Stimulated activated CD4-positive, alpha-beta T cell treated with anti-CD3 and anti-CD28 coated beads, TNF-alpha, amount 100 ng/mL, for 48 hours (primary cell): ENCODE results near the gene ATP10A.
A peak's percentile ranks its signal among the peaks of the same experiment; 100 is the strongest.

Experiments
- DNase-seq, 3 donors: peaks; one replicate each; pipeline ENCODE4 v3.0.0-alpha.2; 2020; ENCODE audit warnings: low read depth in 3 of 3

The ATP10A gene

DNA sequence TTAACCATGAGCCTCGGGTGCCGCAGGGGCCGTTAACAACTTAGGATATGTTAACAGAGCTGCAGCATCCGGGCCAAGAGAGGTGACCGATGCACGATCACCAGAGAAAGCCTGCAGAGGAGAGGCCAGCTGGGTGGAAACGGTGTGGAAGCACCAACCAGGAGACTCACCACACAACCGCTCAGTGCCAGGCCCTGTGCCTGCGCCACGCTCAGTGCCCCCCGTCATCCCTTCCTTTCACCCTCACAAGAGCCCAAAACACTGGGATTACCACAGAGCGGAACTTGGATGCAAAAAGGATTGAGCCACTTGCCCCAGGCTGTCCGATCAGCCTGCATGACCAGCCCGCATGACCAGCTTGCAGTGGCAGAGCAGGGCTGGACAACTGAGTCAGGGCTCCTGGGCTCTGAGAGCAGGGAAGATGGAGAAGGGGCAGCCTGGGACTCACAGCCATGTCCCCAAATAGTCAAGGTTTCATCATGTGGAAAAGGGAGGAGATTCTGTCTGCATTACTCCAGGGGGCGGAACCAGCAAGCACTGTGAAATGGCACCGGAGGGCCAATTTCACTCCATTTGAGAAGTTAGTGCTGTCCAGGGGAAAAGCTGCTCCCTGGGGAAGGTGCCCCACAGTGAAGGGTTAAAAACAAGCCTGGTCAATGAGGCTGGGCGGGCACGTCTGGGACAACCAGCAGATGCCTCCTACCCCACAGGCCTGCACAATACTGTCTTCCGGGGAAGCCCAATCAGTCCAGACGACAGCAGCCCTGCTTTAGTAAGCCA lies 156.8 kb downstream of the ATP10A start:
- no peak for DNase-seq

DNA sequence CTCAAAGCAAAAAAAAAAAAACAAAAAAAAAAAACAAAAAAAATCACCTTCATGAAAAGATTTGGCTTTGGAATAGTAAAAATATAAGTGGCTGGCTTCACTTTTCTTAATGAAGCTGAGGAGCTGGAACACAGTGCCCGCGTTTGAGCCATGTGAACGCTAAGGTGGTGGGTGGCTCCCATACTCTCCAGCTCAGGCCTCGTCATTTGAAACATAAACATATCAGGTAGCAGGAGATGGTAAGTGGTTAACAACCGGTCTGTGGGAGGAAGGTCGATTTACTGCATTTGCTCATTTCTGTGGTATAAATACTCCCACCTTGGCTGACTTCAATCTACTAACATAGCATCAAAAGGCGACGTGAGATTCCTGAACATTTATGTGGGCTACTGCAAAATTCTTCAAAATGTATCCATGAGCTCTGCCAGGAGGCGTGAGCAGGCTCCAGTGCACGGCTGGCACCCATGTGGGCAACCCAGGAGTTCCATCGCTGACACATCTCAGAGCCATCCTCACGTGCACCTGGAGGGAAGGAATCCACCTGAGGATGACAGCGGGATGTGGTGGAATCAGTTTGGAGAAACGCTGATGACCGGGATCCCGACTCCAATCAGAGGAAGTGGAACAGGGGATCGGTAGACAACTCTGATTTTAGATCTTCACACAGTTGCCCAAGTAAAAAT lies 157.6 kb downstream of the ATP10A start:
- DNase-seq = no peak

DNA sequence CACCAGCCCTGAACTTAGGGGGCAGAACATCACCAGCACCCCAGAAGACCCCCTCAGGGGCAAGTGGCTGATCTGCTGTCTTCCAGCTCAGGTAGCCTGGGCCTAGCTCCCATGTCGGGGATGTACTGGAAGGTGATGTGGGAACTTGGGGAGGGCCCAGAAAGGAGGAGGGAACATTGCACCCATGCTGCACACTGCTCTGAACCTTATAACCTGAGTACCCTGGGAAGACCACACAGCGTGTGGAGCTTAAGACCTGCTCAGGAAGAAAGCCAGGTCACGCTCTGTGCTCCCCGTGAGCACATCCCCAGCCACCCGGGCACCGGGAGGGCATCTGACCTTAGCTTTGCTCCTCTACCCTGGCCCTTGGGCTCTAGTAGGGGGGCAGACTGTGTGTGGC lies 159.4 kb downstream of the ATP10A start:
- DNase-seq = no peak

DNA sequence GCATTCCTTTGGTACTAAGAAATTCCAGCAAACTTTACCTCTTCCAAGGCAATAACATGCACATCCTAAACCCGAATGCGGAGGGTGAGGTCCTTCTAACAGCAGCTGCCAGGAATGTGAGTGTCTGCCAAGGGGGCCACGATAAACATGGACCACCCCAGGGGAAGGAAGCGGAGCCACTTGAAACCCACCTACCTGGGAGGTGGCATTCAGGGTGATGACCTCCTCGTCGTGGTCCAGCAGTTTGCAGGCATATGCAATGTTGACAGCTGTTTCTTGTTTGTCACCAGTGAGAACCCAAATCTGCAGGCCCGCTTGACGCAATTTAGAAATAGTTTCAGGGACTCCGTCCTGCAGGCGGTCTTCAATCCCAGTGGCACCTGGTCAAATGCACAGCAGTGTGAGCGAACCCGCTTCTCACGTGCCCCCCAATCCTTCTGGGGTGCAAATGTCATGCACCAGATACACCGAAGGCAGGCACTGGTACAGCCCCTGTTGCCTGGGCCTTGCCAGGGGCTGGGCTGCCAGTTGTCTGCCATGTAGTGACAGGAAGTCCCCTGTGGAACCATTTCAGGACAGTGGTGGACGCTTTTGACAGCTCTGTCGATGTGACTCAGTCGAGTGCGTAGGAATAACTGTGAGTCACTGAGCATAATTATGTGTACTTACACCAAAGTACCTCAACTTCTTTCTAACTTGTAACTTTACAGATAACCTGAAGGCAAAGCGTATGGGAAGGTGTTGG lies 161.2 kb downstream of the ATP10A start:
- DNase-seq = no peak

DNA sequence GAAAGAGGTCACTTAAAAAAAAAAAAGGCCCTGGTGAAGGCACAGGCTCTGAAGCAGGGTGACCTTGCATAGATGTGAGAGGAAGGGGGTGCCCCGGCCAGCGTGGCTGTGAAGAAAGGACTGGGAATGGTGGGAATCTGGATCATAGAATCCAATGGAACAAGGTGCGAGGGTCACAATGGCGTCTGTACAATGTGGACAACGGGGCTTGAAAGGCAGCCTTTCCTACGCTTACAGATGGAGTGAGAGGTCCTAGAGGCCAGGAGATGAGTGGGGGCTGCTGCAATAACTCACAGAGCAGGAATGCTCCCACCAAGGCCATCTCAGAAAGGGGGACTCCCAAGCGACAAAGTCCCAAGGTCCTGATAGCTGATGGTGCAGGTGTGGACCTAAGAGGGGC lies 162.2 kb downstream of the ATP10A start:
- DNase-seq = no peak

DNA sequence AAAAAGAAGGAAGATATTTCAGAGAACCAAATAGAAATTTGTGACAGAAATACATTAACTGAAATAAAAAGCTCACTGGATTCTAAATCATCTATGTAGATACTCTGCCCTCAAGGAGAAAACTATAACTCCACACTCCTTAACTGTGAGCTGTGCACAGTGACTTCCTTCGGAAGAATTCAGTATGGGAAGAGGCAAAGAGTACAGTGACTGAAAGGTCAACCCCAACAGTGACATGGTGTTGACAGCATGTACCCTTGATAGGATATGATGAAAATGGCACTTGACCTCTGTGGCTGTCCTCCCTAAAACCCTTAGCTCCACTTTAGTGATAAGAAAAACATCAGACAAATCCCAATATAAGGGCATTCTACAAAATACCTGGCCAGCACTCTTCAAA lies 165.5 kb downstream of the ATP10A start:
- no peak for DNase-seq

DNA sequence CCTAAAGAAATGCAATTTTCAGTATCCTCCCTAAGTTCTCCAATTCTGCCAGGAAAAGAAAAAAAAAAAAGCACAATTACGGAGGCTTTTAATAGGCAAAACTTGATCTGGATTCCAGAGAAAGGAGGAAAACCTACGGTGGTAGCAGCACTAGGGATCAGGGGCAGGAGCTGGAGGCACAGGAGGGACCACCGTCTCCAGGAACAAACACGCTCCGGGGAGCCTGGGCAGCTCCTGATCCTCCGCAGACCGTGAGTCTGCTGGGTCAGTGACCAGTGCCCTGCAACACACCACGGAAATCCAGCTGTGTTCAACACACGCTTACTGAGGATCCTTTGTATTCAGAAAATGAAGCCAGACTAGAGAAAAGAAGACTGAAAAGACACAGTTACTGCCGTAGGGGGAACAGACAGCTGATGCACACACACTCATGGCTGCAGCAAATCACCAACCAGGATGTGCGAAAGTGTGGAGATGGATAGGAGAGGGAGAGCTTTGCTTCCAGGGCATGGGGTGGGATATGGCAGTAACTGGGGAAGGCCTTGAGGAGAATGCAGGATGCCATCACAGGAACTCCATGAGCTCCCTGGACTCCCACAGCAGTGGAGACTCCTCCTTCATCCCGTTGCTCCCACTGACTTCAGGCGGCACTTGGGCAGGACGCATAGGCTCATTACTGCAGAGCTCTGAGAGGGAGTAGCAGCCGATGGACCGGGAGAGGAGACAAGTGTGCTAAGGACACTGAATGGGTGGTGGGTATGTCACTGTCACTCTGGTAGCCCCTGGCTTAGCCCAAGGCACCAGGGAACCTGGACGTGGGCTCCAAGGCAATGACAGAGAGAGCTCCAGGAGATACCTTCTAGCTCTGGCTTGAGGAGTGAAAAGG lies 167.0 kb downstream of the ATP10A start:
- no peak for DNase-seq

DNA sequence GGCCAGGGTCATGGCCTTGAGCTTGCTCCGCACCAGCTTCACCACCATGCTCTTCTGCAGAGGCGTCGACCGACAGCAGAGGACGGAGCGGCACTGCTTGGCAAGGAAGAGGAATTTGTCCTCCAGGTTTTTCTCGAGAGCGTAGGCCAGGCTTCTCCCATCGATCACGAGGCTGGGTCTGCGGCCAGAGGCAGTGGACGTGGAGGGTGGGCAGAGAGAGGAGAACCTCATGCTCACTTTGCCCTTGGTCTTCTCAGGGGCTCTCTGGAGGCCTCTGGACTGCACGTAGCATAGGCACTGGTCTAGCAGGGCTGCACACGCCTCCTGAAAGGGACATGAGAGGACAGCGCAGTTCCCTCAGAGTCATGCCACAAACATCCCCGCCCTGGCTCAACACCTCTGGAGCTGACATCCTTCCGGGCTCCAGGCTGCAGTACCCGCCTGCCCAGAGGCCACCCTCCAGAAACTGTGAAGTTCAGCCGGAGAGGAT lies 168.3 kb downstream of the ATP10A start:
- DNase-seq = no peak

DNA sequence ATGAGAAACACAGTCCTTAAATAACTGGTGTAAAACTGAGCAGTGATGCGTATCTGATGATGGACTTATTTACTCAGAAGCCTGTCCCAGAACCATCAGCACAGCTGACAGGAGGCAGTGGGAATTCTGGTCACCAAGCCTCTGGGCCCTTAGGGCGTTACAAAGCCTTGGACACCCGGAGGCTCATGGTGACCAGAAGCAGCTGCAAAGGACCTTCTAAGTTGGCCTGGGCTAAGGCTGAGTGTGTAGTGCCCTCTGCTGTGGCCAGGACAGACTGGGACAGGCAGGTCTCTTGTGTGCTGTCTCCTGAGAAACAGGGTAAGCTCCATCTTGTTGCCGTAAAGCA lies 168.9 kb downstream of the ATP10A start:
- DNase-seq = no peak

DNA sequence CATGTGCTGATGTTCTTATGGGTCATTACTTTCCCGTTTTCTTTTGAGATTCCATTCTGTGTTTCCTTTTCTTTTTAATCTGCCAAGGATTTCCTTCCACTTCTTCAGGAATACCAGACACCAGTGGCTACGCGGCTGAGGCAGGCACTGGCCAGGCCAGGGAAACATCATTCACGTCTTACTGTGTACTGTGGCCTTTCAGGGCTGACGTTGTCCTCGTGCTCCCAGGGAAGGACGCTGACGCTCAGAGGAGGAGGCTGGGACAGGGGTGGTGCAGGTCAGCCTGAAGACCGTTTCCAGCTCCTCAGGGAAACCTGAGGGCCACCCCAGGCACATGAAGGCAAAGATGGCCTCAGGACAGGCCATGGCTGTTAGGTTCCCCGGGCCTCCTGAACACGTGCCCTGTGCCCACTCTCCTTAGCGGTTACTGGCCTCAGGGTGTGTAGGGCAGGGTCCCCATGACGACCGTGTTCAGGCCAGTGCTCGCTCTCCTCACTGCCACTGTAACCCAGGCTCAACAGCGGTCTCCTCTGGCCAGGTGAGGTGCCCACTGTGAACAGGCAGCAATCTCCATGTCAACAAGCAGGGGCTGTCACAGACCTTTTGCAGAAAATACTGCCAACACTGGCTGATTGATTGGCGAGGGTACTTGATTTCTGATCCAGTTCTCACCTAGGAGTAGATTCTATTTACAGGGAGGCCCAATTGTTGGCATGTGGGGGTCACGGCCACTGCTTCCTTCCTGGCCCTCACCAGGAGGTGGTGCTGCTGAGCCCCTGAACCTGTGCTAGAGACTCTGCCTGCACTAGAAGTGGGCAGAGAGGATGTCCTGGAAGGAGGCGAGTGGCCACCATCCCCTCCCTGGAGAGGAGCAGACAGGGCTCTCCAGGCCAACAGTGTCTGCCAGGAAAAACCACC lies 169.5 kb downstream of the ATP10A start:
- peak in 2 of 3 donors; percentile 10 to 25 for DNase-seq

DNA sequence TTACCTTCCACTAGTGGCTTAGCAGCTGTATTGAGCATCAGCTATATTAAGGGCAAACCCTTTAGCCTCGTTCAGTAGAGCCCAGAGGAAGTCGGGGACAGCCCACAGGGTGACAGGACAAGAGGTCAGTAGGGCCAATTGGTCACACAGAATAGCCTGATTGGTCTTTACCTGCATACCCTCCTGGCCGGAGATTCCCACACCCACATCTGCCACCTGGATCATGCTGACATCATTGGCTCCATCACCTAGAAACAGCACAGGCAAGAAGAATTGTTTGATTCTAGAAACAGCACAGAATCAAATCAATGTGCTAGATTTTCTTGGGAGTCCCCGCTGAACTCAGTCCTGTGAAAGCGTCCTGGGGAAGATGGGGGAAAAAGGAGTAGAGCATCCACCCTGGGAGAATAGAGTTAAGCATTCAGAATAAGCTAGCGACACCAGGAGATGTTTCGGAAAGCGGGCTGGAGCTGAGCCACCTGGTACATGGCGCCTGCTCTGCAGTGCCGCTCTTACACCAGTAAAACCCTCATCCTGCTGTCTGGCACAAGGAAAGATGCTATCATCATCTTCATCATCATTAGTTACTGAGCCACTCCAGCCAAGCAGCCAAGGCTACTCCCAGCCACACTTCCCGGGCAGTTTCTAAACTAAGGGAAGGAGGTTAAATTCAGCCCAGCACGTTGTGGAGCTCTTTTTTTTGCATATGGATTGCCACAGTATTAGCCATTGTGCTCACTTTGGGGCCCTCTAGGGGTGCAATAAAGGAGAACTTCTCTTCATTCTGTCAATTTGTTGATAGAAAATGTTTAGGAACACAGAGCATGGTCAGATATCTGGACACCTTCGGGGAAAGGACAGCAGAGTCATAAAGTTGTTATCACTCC lies 171.3 kb downstream of the ATP10A start:
- DNase-seq = no peak

DNA sequence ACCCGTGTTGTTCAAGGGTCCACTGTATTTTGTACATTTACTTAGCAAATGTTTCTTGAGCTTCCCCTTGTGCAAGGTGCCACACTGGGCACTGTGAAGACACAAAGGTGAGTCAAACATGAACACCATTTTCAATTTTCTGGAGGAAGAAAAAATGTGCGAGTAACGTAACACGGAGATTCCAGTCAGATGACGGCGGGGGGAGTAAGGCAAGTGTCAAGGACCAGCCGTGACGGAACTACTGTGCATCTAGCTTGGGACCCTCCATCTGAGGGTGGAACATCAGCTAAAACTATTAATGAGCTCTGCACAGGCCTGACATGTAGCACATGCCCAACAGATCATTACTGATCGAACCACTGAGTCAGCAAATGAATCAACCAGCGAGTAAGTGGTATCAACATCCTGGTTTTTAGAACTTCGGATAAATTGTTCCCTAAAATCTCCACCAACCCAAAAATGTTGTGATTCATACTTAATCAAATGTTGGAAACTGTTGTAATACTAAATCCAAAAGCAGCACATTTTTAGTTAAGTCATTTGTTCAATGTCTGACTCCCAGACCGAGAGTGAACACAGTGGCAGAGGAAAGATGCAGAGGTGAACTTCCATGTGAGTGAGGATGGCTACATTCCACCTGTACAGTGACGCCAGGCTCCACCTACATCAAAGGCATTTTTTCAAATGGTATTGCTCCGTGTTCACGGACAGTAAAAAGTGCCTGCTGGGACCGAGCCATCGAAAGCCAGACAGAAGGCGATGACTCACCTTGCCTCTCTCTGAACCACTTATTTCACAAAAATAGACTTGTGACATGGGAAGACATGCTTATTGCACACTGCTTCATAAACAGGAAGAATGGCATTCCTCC lies 172.2 kb downstream of the ATP10A start:
- no peak for DNase-seq

DNA sequence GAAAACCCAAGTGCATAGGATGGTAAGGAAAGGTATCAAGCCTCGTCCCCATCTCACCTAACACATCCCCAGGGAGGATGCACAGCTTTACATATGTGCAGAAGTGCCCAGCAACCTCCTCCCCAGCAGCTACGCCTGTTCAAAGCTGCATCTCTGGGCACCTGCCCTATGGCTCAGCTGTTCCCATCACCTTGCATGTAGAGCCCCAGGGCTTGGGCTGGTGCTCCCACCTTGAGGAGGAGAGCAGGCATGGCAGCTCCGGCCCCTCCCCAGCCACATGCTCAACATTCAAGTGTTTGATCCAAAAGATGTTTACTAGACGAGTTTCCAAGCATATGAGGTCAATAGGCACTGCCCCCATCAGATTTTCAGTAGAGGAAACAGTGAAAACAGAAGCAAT lies 173.5 kb downstream of the ATP10A start:
- no peak for DNase-seq

DNA sequence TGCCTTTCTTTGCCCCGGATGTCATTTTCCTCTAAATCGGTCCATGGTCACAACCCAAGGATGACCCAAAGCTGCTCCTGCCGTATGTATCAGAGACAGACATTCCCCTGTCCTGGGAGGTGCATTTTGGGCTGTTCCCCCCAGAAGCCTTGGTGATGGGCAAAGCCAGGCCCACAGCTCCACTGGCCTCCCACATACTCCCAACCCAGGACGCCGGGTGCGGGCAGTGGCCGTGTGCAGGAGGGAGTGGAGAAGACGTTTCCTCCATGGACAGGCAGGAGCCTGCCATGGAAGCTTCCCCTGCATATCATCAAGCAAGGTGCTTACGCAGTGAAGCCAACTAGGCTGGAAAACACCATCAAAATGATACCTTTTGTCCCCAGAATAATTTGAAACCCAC lies 175.0 kb downstream of the ATP10A start:
- no peak for DNase-seq

DNA sequence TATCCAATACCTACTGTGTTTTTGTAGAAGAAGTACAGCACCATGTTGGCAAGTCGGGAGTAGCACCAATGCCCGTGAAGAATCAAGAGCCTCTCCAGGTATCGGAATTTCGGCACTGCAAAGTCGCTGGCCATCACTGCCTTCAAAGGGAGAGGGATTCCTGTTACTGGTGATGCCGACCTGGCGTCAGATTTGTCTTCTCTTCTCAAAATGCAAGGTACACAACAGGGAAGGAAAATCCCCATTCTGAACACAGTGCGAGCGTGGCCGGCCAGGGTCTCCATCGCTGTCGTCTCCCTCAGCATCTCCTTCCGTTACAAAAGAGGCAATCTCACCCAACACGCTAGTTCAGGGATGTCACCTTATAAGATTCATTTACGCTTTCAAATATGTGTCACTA lies 175.4 kb downstream of the ATP10A start:
- no peak for DNase-seq

DNA sequence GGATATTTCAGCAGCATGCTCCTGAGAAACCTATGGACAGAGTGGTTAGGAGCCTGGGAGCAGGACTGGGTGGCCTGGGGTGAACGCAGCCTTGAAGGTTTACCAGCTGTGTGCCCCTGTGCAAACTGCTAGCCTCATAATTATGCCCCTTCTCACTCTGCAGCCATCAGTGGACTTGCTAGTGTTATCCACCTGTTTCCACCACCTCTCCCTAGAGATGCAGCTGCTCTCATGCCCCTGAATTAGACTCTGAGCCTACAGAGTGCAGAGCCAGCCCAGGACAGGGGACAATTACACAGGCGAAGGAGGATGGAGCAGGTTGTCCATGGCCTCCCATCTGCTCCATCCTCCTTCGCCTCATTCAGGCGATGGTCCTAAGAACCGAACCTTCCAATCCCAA lies 175.9 kb downstream of the ATP10A start:
- no peak for DNase-seq

DNA sequence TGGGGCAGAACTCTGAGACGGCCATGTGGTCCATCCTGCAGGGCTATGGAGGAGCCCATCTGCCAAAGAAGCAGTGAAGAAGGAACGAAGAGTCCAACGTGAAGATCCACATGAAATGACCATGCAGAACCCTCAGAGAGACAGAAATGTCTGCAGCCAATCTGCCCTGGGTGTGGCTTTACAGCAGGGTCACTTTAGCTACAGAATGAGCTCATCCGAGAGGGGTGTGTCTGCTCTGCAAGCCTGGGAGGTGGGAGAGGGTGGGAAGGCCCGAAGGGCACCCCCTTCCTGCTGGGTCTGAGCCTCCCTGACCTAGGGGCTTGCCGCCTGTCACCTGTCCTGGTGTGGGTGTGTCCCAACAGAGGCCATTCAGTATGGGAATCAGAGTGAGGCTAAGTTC lies 176.3 kb downstream of the ATP10A start:
- DNase-seq = no peak

DNA sequence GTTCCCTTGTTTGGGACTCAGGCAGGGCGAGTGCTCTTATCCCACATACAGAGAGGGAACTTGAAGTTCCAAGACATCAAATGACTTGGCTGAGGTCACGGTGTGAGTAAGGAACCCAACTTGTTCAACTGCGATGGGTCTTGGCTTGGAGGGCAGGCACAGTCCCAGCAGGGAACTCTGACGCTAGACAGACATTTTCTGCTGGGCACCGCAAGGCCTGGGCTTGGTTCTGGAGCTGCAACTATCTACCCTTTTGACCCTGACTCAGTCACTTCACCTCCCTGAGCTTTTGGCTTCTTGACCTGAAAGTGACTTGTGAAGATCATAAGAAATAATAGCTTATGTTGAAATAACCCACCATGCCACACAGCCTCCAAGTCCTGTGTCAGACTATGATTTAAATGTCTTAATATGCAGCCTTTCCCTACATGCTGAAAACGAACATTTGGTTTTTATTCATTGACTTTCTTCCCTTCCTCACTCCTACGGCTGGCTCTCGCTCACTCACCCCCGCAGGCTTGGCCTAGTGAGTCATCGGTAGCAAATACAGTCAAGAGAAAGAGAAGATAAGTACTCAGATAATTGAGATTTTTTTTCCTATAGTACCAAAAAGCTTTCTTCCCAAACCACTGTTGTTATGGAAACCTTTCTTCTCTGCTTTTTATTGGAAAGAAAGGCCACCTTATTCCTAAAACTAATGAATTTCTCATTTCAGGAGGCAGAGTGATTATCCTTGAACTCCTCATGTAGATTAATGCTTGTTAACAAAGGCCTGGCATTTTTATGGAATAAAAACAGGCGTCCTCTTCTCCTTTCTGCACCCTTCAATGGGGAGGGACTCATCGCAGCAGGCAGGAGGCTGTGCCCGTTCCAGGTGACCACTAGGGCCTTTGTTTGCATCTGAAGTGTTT lies 178.4 kb downstream of the ATP10A start:
- no peak for DNase-seq
